Endodermal cell (in vitro differentiated cells): Measurements from ENCODE around the gene FOXG1. TPM values are rescaled to one million over a fixed set of nuclear protein-coding genes. Genes with fewer than 3 reads are reported as not detected.
A peak's percentile ranks its signal among the peaks of the same experiment; 100 is the strongest.

Source experiments
- DNase-seq: peaks from one replicate; pipeline ENCODE4 v3.0.0-alpha.2; 2017
- H3K27ac ChIP-seq: 2 replicates; pipeline ENCODE4 v1.5.1; 2013; ENCODE audit warnings: mild to moderate bottlenecking, low read depth, low read length, moderate library complexity
- H3K27me3 ChIP-seq: 2 replicates; pipeline ENCODE4 v1.6.1; 2013; ENCODE audit warnings: mild to moderate bottlenecking, low read length, moderate library complexity; ENCODE audit not compliant: insufficient read depth, control insufficient read depth, poor library complexity, severe bottlenecking
- H3K36me3 ChIP-seq: 2 replicates; pipeline ENCODE4 v1.7.0; 2013; ENCODE audit warnings: mild to moderate bottlenecking, low read length, moderate library complexity; ENCODE audit not compliant: control insufficient read depth, insufficient read depth
- H3K4me1 ChIP-seq: one replicate; pipeline ENCODE4 v1.7.0; 2013; ENCODE audit warnings: low read length; ENCODE audit not compliant: control insufficient read depth, insufficient read depth
- H3K4me3 ChIP-seq: 2 replicates; pipeline ENCODE4 v1.5.1; 2013; ENCODE audit warnings: mild to moderate bottlenecking, low read length, moderate library complexity
- H3K9ac ChIP-seq: 2 replicates; pipeline ENCODE4 v1.6.1; 2013; ENCODE audit warnings: mild to moderate bottlenecking, low read length, moderate library complexity; ENCODE audit not compliant: poor library complexity, severe bottlenecking; ENCODE audit errors: extremely low read depth
- H3K9me3 ChIP-seq: 2 replicates; pipeline ENCODE4 v1.6.1; 2013; ENCODE audit warnings: mild to moderate bottlenecking, low read length, moderate library complexity; ENCODE audit not compliant: control insufficient read depth
- H3K27ac Mint-ChIP-seq: 2 replicates; pipeline ENCODE4 v1.8.0; 2020; ENCODE audit warnings: mixed read lengths
- H3K27me3 Mint-ChIP-seq: 2 replicates; pipeline ENCODE4 v1.8.0; 2021; ENCODE audit warnings: mild to moderate bottlenecking, mixed read lengths; ENCODE audit not compliant: insufficient read depth
- H3K36me3 Mint-ChIP-seq: 2 replicates; pipeline ENCODE4 v1.8.0; 2020; ENCODE audit warnings: low read depth, mixed read lengths
- H3K4me1 Mint-ChIP-seq: 2 replicates; pipeline ENCODE4 v1.8.0; 2020; ENCODE audit warnings: mixed read lengths
- H3K4me3 Mint-ChIP-seq: 2 replicates; pipeline ENCODE4 v1.8.0; 2020; ENCODE audit warnings: mild to moderate bottlenecking, moderate library complexity, mixed read lengths
- H3K9me3 Mint-ChIP-seq: 2 replicates; pipeline ENCODE4 v1.8.0; 2020; ENCODE audit warnings: mild to moderate bottlenecking, mixed read lengths
- CTCF ChIP-seq: fragments of 200-600 bp; sonication (generic); conservative IDR thresholded peaks from 2 replicates; pipeline ENCODE4 v1.5.0; 2021; ENCODE audit warnings: antibody characterized with exemption, mild to moderate bottlenecking
- whole genome bisulfite sequencing, 2 experiments: methylation state at CpG; one replicate each; pipeline versions ENCODE4 v1.1.5 to v1.1.7; 2013; ENCODE audit warnings: missing lambda C conversion rate in 2 of 2, mixed read lengths in 1 of 2; ENCODE audit not compliant: insufficient coverage in 1 of 2, insufficient read length in 1 of 2; 5-methylcytosine and 5-hydroxymethylcytosine counted together
- total RNA-seq, 2 donors: library from RNA; stranded (reverse); fragmentation: NEBNext Ultra II Directional in 1 of 2; extraction: Animal tissue kit (Norgen Biotek cat#: 25700) in 1 of 2; gene quantifications; 2 replicates in 1 of 2; 3 replicates in 1 of 2; pipeline ENCODE4 v1.2.1, GENCODE V29; 2021

Gene FOXG1
- total RNA-seq, 2 donors from 2014 or later: 0.04 to 0.07 TPM

DNA sequence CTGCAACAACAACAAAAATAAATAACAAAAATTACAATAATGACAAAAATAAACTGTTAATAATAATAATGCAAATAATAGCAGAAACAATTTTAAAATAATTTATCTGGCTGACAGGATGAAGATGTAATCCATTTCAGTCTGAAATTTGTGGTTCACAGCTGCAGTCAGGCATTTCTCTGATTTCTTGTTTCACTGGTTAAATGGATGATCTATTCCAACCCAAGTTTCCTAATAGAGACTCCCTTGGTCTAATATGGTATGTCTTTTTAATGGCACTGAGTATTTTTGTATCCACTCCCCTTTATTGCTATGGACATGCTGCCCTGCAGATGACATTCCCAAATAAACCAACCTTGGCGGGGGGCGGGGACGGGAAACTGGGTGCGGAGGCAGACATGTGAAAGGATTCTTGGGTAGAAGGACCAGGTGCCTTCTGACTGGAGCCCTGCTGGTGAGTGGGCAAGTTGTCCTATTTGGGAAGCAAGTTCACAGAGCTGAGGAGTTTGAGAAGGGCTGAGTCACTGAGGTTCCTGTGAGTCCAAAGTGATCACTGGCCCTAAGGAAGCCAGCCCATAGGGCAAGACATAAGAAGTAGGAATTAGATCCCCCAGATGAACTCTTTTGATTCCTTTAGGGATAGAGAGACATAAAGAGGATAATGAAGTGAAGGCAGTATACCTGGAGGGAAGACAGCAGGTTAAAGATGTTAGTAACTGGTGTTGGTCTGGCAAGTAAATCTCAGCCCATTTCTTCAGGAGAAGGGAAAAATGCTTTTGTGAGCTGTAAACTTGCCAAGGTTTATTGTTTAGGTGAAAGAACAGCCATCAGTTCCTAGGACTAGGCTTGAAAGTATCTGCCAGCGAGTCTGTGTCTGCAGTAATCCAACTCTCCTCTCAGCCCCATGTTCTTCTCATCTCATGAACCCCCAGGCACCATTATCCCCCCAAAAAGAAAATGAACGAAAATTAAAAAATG lies 14.5 kb downstream of the FOXG1 start:
- no peaks in the 10 kb centered on the region for H3K36me3 Mint-ChIP-seq

DNA sequence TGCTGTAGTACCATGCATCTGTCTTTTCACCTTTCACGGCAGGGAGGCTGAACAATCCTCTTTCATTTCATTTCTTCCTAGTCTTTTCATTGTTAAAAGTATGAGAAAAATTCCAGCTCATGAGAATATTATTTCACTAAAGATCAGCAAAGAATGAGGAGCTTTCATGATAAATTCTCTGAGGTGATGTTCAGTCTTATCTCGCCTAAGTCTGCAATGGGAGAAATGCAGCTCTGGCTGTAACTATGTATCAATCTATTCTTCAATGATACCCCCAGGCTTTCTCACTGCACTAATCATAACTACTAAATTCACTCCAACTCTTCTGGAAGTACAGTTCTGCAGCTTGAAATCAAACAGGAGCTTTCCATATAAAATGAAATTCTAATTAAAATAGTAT lies 15.7 kb downstream of the FOXG1 start:
- Histone ChIP-seq H3K36me3 (no peaks in the 10 kb centered on the region), H3K27ac (no peak overlapping the region), H3K4me3 (no peak overlapping the region), H3K9ac (no peak overlapping the region), H3K9me3 (no peaks in the 10 kb centered on the region), H3K4me1 (peaks cover 3% of the 10 kb centered on the region), H3K27me3 (peaks cover 97% of the 10 kb centered on the region)
- no peak for DNase-seq
- Mint-ChIP-seq H3K27me3 (peaks cover 99% of the 10 kb centered on the region), H3K4me1 (peaks cover 15% of the 10 kb centered on the region), H3K9me3 (no peaks in the 10 kb centered on the region), H3K27ac (no peak overlapping the region), H3K4me3 (no peak overlapping the region), H3K36me3 (no peaks in the 10 kb centered on the region)
- 63 to 72% methylated on average over 2 of the region's 2 CpGs for WGBS, 2 experiments
- no peak for TF ChIP-seq CTCF

More for the DNA sequence above, 14.5 kb downstream of the FOXG1 start:
- peak; percentile 51 for TF ChIP-seq CTCF
- Mint-ChIP-seq H3K4me1 (peaks cover 15% of the 10 kb centered on the region), H3K27me3 (peaks cover 99% of the 10 kb centered on the region), H3K27ac (no peak overlapping the region), H3K9me3 (no peaks in the 10 kb centered on the region), H3K4me3 (no peak overlapping the region)
- peaks cover 3% of the 10 kb centered on the region for H3K4me1 ChIP-seq
- DNase-seq: peak; percentile 74
- 30 to 61% methylated on average over 2 to 6 of the region's 6 CpGs for WGBS, 2 experiments
- no peak overlapping the region for H3K4me3 ChIP-seq
- no peak overlapping the region for H3K27ac ChIP-seq
- no peaks in the 10 kb centered on the region for H3K36me3 ChIP-seq
- H3K27me3 ChIP-seq: peaks cover 100% of the 10 kb centered on the region
- no peaks in the 10 kb centered on the region for H3K9me3 ChIP-seq
- no peak overlapping the region for H3K9ac ChIP-seq

DNA sequence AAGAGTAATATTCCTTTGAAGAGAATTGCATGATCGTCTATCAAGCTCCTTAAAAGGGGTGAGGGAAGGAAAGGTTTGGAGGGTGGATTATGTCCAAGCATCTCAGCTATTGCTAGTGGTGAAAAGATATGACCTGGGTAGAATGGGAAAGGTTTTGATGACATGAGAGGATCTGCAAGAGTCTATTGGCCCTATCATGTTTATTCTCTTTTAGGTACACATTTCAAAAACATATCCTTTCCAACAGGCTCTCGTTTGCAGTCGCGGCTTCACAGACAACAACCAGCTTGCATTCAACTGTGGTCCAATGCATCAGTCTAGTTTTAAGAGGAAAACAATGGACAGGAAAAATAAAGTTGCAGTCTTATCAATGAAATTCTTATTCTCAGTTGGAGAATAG lies 17.1 kb downstream of the FOXG1 start:
- no peaks in the 10 kb centered on the region for H3K9me3 Mint-ChIP-seq
- Histone ChIP-seq H3K9me3 (no peaks in the 10 kb centered on the region), H3K4me1 (peaks cover 3% of the 10 kb centered on the region), H3K36me3 (no peaks in the 10 kb centered on the region), H3K27ac (no peak overlapping the region), H3K4me3 (no peak overlapping the region), H3K27me3 (peaks cover 89% of the 10 kb centered on the region), H3K9ac (no peak overlapping the region)
- DNase-seq: no peak
- TF ChIP-seq CTCF: no peak
- H3K27me3 Mint-ChIP-seq: peaks cover 97% of the 10 kb centered on the region
- H3K36me3 Mint-ChIP-seq: no peaks in the 10 kb centered on the region
- H3K4me3 Mint-ChIP-seq: no peak overlapping the region
- no peak overlapping the region for H3K27ac Mint-ChIP-seq
- 44 to 60% methylated on average over 1 to 4 of the region's 4 CpGs for WGBS, 2 experiments
- H3K4me1 Mint-ChIP-seq: peaks cover 7% of the 10 kb centered on the region
